Neuron (in vitro differentiated cells): ENCODE results near the gene SPEM3.
"Not testable (repeated sequence)": the region's sequence is repeated elsewhere in the genome, so short reads cannot be mapped to it uniquely, and the experiment has no call there.

Experiments used
- H2AFZ ChIP-seq: one replicate; pipeline ENCODE4 v1.6.1; 2013; ENCODE audit warnings: low read depth, mild to moderate bottlenecking, inconsistent platforms, low read length, moderate library complexity
- H3K27me3 ChIP-seq: one replicate; pipeline ENCODE4 v1.6.1; 2013; ENCODE audit warnings: low read length; ENCODE audit not compliant: insufficient read depth
- H3K36me3 ChIP-seq: one replicate; pipeline ENCODE4 v1.6.1; 2013; ENCODE audit warnings: low read length; ENCODE audit not compliant: insufficient read depth
- H3K4me1 ChIP-seq: one replicate; pipeline ENCODE4 v1.6.1; 2013; ENCODE audit warnings: low read length; ENCODE audit not compliant: insufficient read depth
- H3K4me3 ChIP-seq: 2 replicates; pipeline ENCODE4 v1.5.1; 2013; ENCODE audit warnings: mild to moderate bottlenecking, low read length, moderate library complexity
- H3K9me3 ChIP-seq: one replicate; pipeline ENCODE4 v1.6.1; 2013; ENCODE audit warnings: low read length

SPEM3 gene

GRCh38 chr17:7466639-7467341 is 38.1 kb downstream of the SPEM3 start:
- peaks cover 22% of the 10 kb centered on the region for H3K36me3 ChIP-seq
- peaks cover 16% of the 10 kb centered on the region for H3K4me1 ChIP-seq
- no peak overlapping the region for H2AFZ ChIP-seq
- H3K9me3 ChIP-seq: no peaks in the 10 kb centered on the region
- no peaks in the 10 kb centered on the region for H3K27me3 ChIP-seq
- no peak overlapping the region for H3K4me3 ChIP-seq

GRCh38 chr17:7467498-7467897 is 38.8 kb downstream of the SPEM3 start:
- peaks cover 16% of the 10 kb centered on the region for H3K4me1 ChIP-seq
- H3K9me3 ChIP-seq: no peaks in the 10 kb centered on the region
- H3K4me3 ChIP-seq: no peak overlapping the region

GRCh38 chr17:7468290-7468689 is 39.6 kb downstream of the SPEM3 start:
- Histone ChIP-seq H3K4me1 (peaks cover 16% of the 10 kb centered on the region), H3K4me3 (no peak overlapping the region), H2AFZ (no peak overlapping the region), H3K27me3 (no peaks in the 10 kb centered on the region), H3K36me3 (peaks cover 12% of the 10 kb centered on the region), H3K9me3 (no peaks in the 10 kb centered on the region)

More at GRCh38 chr17:7467498-7467897, 38.8 kb downstream of the SPEM3 start:
- H2AFZ ChIP-seq: no peak overlapping the region
- peaks cover 16% of the 10 kb centered on the region for H3K36me3 ChIP-seq
- H3K27me3 ChIP-seq: no peaks in the 10 kb centered on the region

- H3K27me3 ChIP-seq: no peaks in the 10 kb centered on the region
- H3K36me3 ChIP-seq: peaks cover 7% of the 10 kb centered on the region
- no peaks in the 10 kb centered on the region for H3K9me3 ChIP-seq
- no peak overlapping the region for H2AFZ ChIP-seq
- no peak overlapping the region for H3K4me3 ChIP-seq
- H3K4me1 ChIP-seq: peaks cover 16% of the 10 kb centered on the region
Observed at GRCh38 chr17:7468804-7469389, 40.2 kb downstream of the SPEM3 start.

GRCh38 chr17:7469843-7470242 is 41.2 kb downstream of the SPEM3 start:
- not testable (repeated sequence) for H2AFZ ChIP-seq, H3K36me3 ChIP-seq, H3K9me3 ChIP-seq, H3K27me3 ChIP-seq, H3K4me3 ChIP-seq
- peaks cover 16% of the 10 kb centered on the region for H3K4me1 ChIP-seq

GRCh38 chr17:7470457-7470973 is 41.9 kb downstream of the SPEM3 start:
- H3K4me1 ChIP-seq: peaks cover 16% of the 10 kb centered on the region
- H3K4me3 ChIP-seq, H2AFZ ChIP-seq, H3K9me3 ChIP-seq, H3K36me3 ChIP-seq, H3K27me3 ChIP-seq: not testable (repeated sequence)

GRCh38 chr17:7471729-7472128 is 43.1 kb downstream of the SPEM3 start:
- Histone ChIP-seq H3K9me3 (no peaks in the 10 kb centered on the region), H3K4me3 (no peak overlapping the region), H2AFZ (no peak overlapping the region), H3K4me1 (peaks cover 14% of the 10 kb centered on the region), H3K36me3 (peaks cover under 1% of the 10 kb centered on the region), H3K27me3 (no peaks in the 10 kb centered on the region)

- H3K9me3 ChIP-seq, H3K27me3 ChIP-seq, H3K36me3 ChIP-seq, H2AFZ ChIP-seq, H3K4me3 ChIP-seq: not testable (repeated sequence)
- H3K4me1 ChIP-seq: peaks cover 18% of the 10 kb centered on the region
Observed at GRCh38 chr17:7474767-7475166, 46.1 kb downstream of the SPEM3 start.

GRCh38 chr17:7475764-7476422 is 47.2 kb downstream of the SPEM3 start:
- Histone ChIP-seq H3K9me3 (no peaks in the 10 kb centered on the region), H3K4me3 (no peak overlapping the region), H3K27me3 (no peaks in the 10 kb centered on the region), H3K4me1 (peaks cover 23% of the 10 kb centered on the region), H2AFZ (no peak overlapping the region), H3K36me3 (no peaks in the 10 kb centered on the region)

GRCh38 chr17:7476494-7476893 is 47.8 kb downstream of the SPEM3 start:
- no peaks in the 10 kb centered on the region for H3K9me3 ChIP-seq
- no peak overlapping the region for H2AFZ ChIP-seq
- no peaks in the 10 kb centered on the region for H3K36me3 ChIP-seq
- H3K4me3 ChIP-seq: no peak overlapping the region
- H3K27me3 ChIP-seq: no peaks in the 10 kb centered on the region
- peaks cover 25% of the 10 kb centered on the region for H3K4me1 ChIP-seq

GRCh38 chr17:7476951-7477350 is 48.3 kb downstream of the SPEM3 start:
- H2AFZ ChIP-seq: no peak overlapping the region
- peaks cover 25% of the 10 kb centered on the region for H3K4me1 ChIP-seq
- no peaks in the 10 kb centered on the region for H3K27me3 ChIP-seq
- no peaks in the 10 kb centered on the region for H3K9me3 ChIP-seq
- no peaks in the 10 kb centered on the region for H3K36me3 ChIP-seq
- H3K4me3 ChIP-seq: no peak overlapping the region

- no peaks in the 10 kb centered on the region for H3K36me3 ChIP-seq
- no peaks in the 10 kb centered on the region for H3K27me3 ChIP-seq
- H2AFZ ChIP-seq: no peak overlapping the region
- peak overlapping the region; percentile 55 for H3K4me3 ChIP-seq
- peaks cover 25% of the 10 kb centered on the region for H3K4me1 ChIP-seq
- H3K9me3 ChIP-seq: no peaks in the 10 kb centered on the region
Observed at GRCh38 chr17:7477392-7478275, 49.0 kb downstream of the SPEM3 start.
